IMR-90 (cell line): ENCODE data around the gene TTC28.

Source experiments
- CEBPB ChIP-seq: IDR thresholded peaks from 2 replicates; pipeline ENCODE4 v1.6.1; 2012; ENCODE audit warnings: low read depth, low read length, improper control_type of control experiment
- CHD1 ChIP-seq: IDR thresholded peaks from 2 replicates; pipeline ENCODE4 v1.6.1; 2012; ENCODE audit warnings: low read depth, low read length, improper control_type of control experiment
- FOS ChIP-seq: fragments of 150-350 bp; IDR thresholded peaks from 2 replicates; pipeline ENCODE4 v1.6.1; 2016; ENCODE audit warnings: low read depth, low read length
- MAFK ChIP-seq: IDR thresholded peaks from 2 replicates; pipeline ENCODE4 v1.6.1; 2012; ENCODE audit warnings: low read depth, low read length, improper control_type of control experiment
- MAZ ChIP-seq: IDR thresholded peaks from 2 replicates; pipeline ENCODE4 v1.6.1; 2012; ENCODE audit warnings: low read depth, mild to moderate bottlenecking, low read length, improper control_type of control experiment, moderate library complexity, borderline replicate concordance
- POLR2A ChIP-seq: IDR thresholded peaks from 2 replicates; pipeline ENCODE4 v1.6.1; 2012; ENCODE audit warnings: mild to moderate bottlenecking, low read depth, low read length
- RAD21 ChIP-seq: IDR thresholded peaks from 2 replicates; pipeline ENCODE4 v1.6.1; 2012; ENCODE audit warnings: low read length, improper control_type of control experiment
- RFX5 ChIP-seq: IDR thresholded peaks from 2 replicates; pipeline ENCODE4 v1.8.0; 2012; ENCODE audit warnings: low read depth, mild to moderate bottlenecking, low read length, moderate library complexity
- TF ChIP-seq, protein P1 (sequence below): fragments of 150-350 bp; IDR thresholded peaks from 2 replicates; pipeline ENCODE4 v1.6.1; 2017; ENCODE audit warnings: mild to moderate bottlenecking, antibody characterized with exemption, low read length, low read depth
- TF ChIP-seq, protein P2 (sequence below): conservative IDR thresholded peaks from 2 replicates; pipeline ENCODE4 v1.5.1; 2012; ENCODE audit warnings: mild to moderate bottlenecking, low read depth, low read length, improper control_type of control experiment

DNA sequence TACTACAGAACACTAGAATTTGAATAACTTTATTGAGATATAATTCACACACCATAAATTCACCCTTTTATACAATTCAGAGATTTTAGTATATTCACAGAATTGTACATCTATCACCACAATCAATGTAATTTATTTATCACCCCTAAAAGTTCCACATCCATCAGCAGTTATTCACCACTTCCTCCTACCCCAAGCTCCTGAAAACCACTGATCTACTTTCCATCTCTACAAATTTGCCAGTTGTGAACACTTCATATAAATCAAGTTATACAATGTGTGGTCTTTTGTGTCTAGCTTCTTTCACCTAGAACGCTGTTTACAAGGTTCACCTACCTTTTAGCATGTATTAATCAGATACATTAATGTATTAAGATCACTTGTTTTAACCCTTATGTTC lies 179.6 kb downstream of the TTC28 start:
- TF ChIP-seq, protein P1, sequence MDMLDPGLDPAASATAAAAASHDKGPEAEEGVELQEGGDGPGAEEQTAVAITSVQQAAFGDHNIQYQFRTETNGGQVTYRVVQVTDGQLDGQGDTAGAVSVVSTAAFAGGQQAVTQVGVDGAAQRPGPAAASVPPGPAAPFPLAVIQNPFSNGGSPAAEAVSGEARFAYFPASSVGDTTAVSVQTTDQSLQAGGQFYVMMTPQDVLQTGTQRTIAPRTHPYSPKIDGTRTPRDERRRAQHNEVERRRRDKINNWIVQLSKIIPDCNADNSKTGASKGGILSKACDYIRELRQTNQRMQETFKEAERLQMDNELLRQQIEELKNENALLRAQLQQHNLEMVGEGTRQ = no peak
- TF ChIP-seq, protein P2, sequence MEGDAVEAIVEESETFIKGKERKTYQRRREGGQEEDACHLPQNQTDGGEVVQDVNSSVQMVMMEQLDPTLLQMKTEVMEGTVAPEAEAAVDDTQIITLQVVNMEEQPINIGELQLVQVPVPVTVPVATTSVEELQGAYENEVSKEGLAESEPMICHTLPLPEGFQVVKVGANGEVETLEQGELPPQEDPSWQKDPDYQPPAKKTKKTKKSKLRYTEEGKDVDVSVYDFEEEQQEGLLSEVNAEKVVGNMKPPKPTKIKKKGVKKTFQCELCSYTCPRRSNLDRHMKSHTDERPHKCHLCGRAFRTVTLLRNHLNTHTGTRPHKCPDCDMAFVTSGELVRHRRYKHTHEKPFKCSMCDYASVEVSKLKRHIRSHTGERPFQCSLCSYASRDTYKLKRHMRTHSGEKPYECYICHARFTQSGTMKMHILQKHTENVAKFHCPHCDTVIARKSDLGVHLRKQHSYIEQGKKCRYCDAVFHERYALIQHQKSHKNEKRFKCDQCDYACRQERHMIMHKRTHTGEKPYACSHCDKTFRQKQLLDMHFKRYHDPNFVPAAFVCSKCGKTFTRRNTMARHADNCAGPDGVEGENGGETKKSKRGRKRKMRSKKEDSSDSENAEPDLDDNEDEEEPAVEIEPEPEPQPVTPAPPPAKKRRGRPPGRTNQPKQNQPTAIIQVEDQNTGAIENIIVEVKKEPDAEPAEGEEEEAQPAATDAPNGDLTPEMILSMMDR = no peak
- no peak for TF ChIP-seq POLR2A
- no peak for TF ChIP-seq CHD1
- TF ChIP-seq RAD21 = no peak
- no peak for TF ChIP-seq MAFK
- TF ChIP-seq RFX5 = no peak
- no peak for TF ChIP-seq CEBPB
- no peak for TF ChIP-seq FOS
- TF ChIP-seq MAZ = no peak
